A549 (cell line): ENCODE data around the gene FUCA2. TPM values are rescaled to one million over a fixed set of nuclear protein-coding genes. Genes with fewer than 3 reads are reported as not detected.

ENCODE experiments used
- ATAC-seq, 2 experiments: fragments of 200-7000 bp in 1 of 2; fragments of >200 bp in 1 of 2; cut with Nextera tagmentation in 1 of 2; cut with Tn5 transposase in 1 of 2; 3 replicates each; pipeline versions ENCODE4 v1.8.0 to v1.9.1; 2018 to 2020; ENCODE audit warnings: mild to moderate bottlenecking in 1 of 2, moderate library complexity in 1 of 2
- CTCF ChIA-PET: fragments of 300-600 bp; sonication (Branson Sonifier 250); formaldehyde crosslinking; extraction: SDS; loops from one replicate; lab custom pipeline; 2021; ENCODE audit warnings: antibody characterized with exemption, inconsistent platforms; lab: Yijun Ruan, JAX
- POLR2A ChIA-PET: fragments of 350-600 bp; formaldehyde crosslinking; extraction: SDS; loops from one replicate; lab custom pipeline; 2021; ENCODE audit warnings: antibody characterized with exemption, inconsistent platforms; lab: Yijun Ruan, JAX
- DNase-seq, 2 experiments: peaks; one replicate each; pipeline versions ENCODE4 v3.0.0 to v3.0.0-alpha.2; 2011 to 2016; ENCODE audit warnings: low read depth in 1 of 2, low spot score in 1 of 2
- FAIRE-seq: peaks from 2 replicates; lab custom pipeline; 2011; peaks lifted over from hg19 to GRCh38; lab: Jason Lieb, UNC
- H3K27ac ChIP-seq, 2 experiments: fragments of >200 bp; sonication (Bioruptor Twin); formaldehyde crosslinking; 3 replicates each; pipeline ENCODE4 v1.5.1; 2016 to 2017
- H3K4me1 ChIP-seq: fragments of >200 bp; sonication (Bioruptor Twin); formaldehyde crosslinking; 3 replicates; pipeline ENCODE4 v1.6.1; 2016
- H3K4me2 ChIP-seq: fragments of >200 bp; sonication (Bioruptor Twin); formaldehyde crosslinking; 3 replicates; pipeline ENCODE4 v1.6.1; 2016
- H3K4me3 ChIP-seq: fragments of >200 bp; sonication (Bioruptor Twin); formaldehyde crosslinking; 3 replicates; pipeline ENCODE4 v1.5.1; 2016
- H3K9me3 ChIP-seq: fragments of >200 bp; sonication (Bioruptor Twin); formaldehyde crosslinking; 3 replicates; pipeline ENCODE4 v1.6.1; 2016
- CHD2 ChIP-seq: fragments of 150-350 bp; IDR thresholded peaks from 2 replicates; pipeline ENCODE4 v1.6.1; 2014; ENCODE audit warnings: low read length; ENCODE audit not compliant: partially characterized antibody
- CHD4 ChIP-seq: fragments of 200-600 bp; sonication (generic); IDR thresholded peaks from 2 replicates; pipeline ENCODE4 v1.6.1; 2016; ENCODE audit warnings: antibody characterized with exemption, mild to moderate bottlenecking, borderline replicate concordance
- EHF ChIP-seq: fragments of 250-450 bp; sonication (Bioruptor Pico); IDR thresholded peaks from 2 replicates; pipeline ENCODE4 v1.5.0; 2020; ENCODE audit warnings: mild to moderate bottlenecking
- FOSB ChIP-seq: fragments of 250-450 bp; sonication (Bioruptor Pico); IDR thresholded peaks from 2 replicates; pipeline ENCODE4 v1.5.0; 2020; ENCODE audit warnings: mild to moderate bottlenecking, moderate library complexity
- FOXS1 ChIP-seq: fragments of 250-450 bp; sonication (Bioruptor Pico); IDR thresholded peaks from 2 replicates; pipeline ENCODE4 v1.5.0; 2020; ENCODE audit warnings: mild to moderate bottlenecking, moderate library complexity
- HDAC2 ChIP-seq: fragments of 200-600 bp; sonication (generic); IDR thresholded peaks from 2 replicates; pipeline ENCODE4 v1.6.1; 2016
- HEYL ChIP-seq: fragments of 250-450 bp; sonication (Bioruptor Pico); IDR thresholded peaks from 2 replicates; pipeline ENCODE4 v1.8.0; 2021; ENCODE audit warnings: mild to moderate bottlenecking, moderate library complexity
- JUN ChIP-seq, 2 experiments: fragments of >200 bp; sonication (Bioruptor Twin); formaldehyde crosslinking; IDR thresholded peaks; 2 replicates in 1 of 2; 3 replicates in 1 of 2; pipeline ENCODE4 v1.6.1; 2016 to 2017
- KDM1A ChIP-seq: fragments of 200-600 bp; sonication (generic); IDR thresholded peaks from 2 replicates; pipeline ENCODE4 v1.6.1; 2016; ENCODE audit warnings: low read depth, mild to moderate bottlenecking
- MYC ChIP-seq: IDR thresholded peaks from 2 replicates; pipeline ENCODE4 v1.6.1; 2012; ENCODE audit warnings: mild to moderate bottlenecking, inconsistent platforms, low read length, improper control_type of control experiment, borderline replicate concordance
- NFE2L2 ChIP-seq: fragments of 150-350 bp; conservative IDR thresholded peaks from 2 replicates; pipeline ENCODE4 v1.6.1; 2014; ENCODE audit warnings: low read length
- NPAS2 ChIP-seq: fragments of 250-450 bp; sonication (Bioruptor Pico); IDR thresholded peaks from 2 replicates; pipeline ENCODE4 v1.8.0; 2022; ENCODE audit warnings: mild to moderate bottlenecking, moderate library complexity, borderline replicate concordance
- NR3C1 ChIP-seq: fragments of >200 bp; sonication (Bioruptor Twin); formaldehyde crosslinking; IDR thresholded peaks from 3 replicates; pipeline ENCODE4 v1.6.1; 2017
- PHF8 ChIP-seq: fragments of 200-600 bp; sonication (generic); IDR thresholded peaks from 2 replicates; pipeline ENCODE4 v1.6.1; 2016; ENCODE audit warnings: low read depth, mild to moderate bottlenecking, antibody characterized with exemption, moderate library complexity, borderline replicate concordance
- POLR2AphosphoS2 ChIP-seq: conservative IDR thresholded peaks from 2 replicates; pipeline ENCODE4 v1.6.1; 2012; ENCODE audit warnings: low read length, improper control_type of control experiment, inconsistent platforms
- RAD21 ChIP-seq, 2 experiments: fragments of >200 bp in 1 of 2; sonication (Bioruptor Twin) in 1 of 2; formaldehyde crosslinking in 1 of 2; IDR thresholded peaks in 1 of 2; conservative IDR thresholded peaks in 1 of 2; 2 replicates in 1 of 2; 3 replicates in 1 of 2; pipeline ENCODE4 v1.6.1; 2012 to 2018; ENCODE audit warnings: inconsistent platforms in 1 of 2
- RCOR1 ChIP-seq: fragments of 150-350 bp; IDR thresholded peaks from 2 replicates; pipeline ENCODE4 v1.6.1; 2014; ENCODE audit warnings: antibody characterized with exemption, low read length, low read depth
- ZFP36 ChIP-seq: fragments of 450-650 bp; IDR thresholded peaks from 2 replicates; pipeline ENCODE4 v1.6.1; 2014; ENCODE audit warnings: borderline replicate concordance; ENCODE audit not compliant: partially characterized antibody
- WGBS: methylation state at CpG from one replicate; pipeline ENCODE4 v1.1.6; 2017; ENCODE audit errors: missing lambda C conversion rate; 5-methylcytosine and 5-hydroxymethylcytosine counted together
- polyA plus RNA-seq, 4 experiments: library from polyadenylated mRNA; depleted of rRNA in 3 of 4; stranded (reverse); fragments of >200 nt; fragmentation: RNase III in 1 of 4; extraction: RNeasy Plus Mini Kit Qiagen cat#74134 plus additional on column Dnase treatment in 1 of 4; gene quantifications; 2 replicates in 3 of 4; 3 replicates in 1 of 4; pipeline ENCODE4 v1.2.3, GENCODE V29; 2011 to 2017
- TF ChIP-seq, protein P1 (sequence below): fragments of 250-450 bp; sonication (Bioruptor Pico); IDR thresholded peaks from 2 replicates; pipeline ENCODE4 v1.5.0; 2021; ENCODE audit warnings: mild to moderate bottlenecking, moderate library complexity, borderline replicate concordance
- TF ChIP-seq, protein P2 (sequence below): IDR thresholded peaks from 2 replicates; pipeline ENCODE4 v1.6.1; 2012
- TF ChIP-seq, protein P3 (sequence below): fragments of 450-650 bp; IDR thresholded peaks from 2 replicates; pipeline ENCODE4 v1.6.1; 2014; ENCODE audit warnings: antibody characterized with exemption
- TF ChIP-seq, protein P4 (sequence below): fragments of 150-350 bp; IDR thresholded peaks from 2 replicates; pipeline ENCODE4 v1.6.1; 2014; ENCODE audit warnings: low read depth, mild to moderate bottlenecking, low read length
- TF ChIP-seq, protein P5 (sequence below): IDR thresholded peaks from 2 replicates; pipeline ENCODE4 v1.6.1; 2012

Gene FUCA2
- polyA plus RNA-seq, 2 of the 4 experiments (the other 2 are of a cell fraction), result 46.9 to 55.5 TPM

DNA sequence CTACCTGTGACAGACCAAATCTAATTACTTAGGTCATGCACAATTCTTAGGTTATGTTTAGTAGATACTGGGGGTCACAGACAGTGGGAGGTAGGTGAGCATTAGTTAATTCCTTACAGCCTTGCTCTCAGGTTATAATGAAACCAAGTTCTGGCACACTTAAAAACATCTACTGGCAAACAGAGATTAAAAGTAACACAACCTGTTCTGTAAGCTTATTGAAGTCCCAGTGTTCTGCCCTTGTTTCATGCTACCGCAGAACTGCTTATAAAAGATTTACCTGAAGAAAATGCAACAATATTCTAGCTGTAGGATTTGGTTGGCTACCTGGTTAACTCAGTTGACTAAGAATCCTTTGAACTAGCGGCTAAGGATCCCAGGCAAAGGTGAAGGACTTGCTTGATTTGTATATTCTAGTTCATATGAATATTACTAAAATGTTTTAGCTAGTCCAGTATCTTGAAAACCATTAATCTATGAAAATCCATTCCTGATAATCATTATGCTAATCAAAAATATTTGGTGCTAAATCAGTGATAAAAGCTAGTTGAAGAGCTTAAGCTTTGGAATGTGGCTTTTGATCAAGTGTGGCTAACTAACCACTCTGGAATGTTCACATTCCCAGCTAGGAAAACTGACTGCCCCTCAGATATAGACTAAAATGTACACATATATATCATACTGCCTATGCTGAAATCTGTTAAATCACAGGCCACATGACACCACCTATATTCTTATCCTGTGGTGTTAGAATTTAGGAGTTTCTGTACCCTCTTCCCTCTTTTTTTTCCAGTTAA lies 53.8 kb downstream of the FUCA2 start:
- Histone ChIP-seq H3K4me1 (peaks cover 3% of the 10 kb centered on the region; the same call in 1 of the 3 replicates), H3K4me2 (no peak overlapping the region), H3K27ac (no peak overlapping the region), H3K9me3 (no peaks in the 10 kb centered on the region), H3K4me3 (no peak overlapping the region)
- no peak for TF ChIP-seq FOSB (CRISPR knock-in tag)
- TF ChIP-seq, protein P1, sequence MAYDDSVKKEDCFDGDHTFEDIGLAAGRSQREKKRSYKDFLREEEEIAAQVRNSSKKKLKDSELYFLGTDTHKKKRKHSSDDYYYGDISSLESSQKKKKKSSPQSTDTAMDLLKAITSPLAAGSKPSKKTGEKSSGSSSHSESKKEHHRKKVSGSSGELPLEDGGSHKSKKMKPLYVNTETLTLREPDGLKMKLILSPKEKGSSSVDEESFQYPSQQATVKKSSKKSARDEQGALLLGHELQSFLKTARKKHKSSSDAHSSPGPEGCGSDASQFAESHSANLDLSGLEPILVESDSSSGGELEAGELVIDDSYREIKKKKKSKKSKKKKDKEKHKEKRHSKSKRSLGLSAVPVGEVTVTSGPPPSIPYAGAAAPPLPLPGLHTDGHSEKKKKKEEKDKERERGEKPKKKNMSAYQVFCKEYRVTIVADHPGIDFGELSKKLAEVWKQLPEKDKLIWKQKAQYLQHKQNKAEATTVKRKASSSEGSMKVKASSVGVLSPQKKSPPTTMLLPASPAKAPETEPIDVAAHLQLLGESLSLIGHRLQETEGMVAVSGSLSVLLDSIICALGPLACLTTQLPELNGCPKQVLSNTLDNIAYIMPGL (CRISPR knock-in tag), result no peak
- TF ChIP-seq, protein P2, sequence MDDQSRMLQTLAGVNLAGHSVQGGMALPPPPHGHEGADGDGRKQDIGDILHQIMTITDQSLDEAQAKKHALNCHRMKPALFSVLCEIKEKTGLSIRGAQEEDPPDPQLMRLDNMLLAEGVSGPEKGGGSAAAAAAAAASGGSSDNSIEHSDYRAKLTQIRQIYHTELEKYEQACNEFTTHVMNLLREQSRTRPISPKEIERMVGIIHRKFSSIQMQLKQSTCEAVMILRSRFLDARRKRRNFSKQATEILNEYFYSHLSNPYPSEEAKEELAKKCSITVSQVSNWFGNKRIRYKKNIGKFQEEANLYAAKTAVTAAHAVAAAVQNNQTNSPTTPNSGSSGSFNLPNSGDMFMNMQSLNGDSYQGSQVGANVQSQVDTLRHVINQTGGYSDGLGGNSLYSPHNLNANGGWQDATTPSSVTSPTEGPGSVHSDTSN, result no peak
- TF ChIP-seq HDAC2, result no peak
- TF ChIP-seq EHF (CRISPR knock-in tag), result no peak
- no peak for TF ChIP-seq PHF8
- no peak for TF ChIP-seq MYC
- no peak for TF ChIP-seq CHD2
- no peak for TF ChIP-seq NR3C1
- TF ChIP-seq, protein P3, sequence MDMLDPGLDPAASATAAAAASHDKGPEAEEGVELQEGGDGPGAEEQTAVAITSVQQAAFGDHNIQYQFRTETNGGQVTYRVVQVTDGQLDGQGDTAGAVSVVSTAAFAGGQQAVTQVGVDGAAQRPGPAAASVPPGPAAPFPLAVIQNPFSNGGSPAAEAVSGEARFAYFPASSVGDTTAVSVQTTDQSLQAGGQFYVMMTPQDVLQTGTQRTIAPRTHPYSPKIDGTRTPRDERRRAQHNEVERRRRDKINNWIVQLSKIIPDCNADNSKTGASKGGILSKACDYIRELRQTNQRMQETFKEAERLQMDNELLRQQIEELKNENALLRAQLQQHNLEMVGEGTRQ, result no peak
- DNase-seq (no peak), FAIRE-seq (no peak), ATAC-seq (no peak)
- WGBS, result 76% methylated on average over 2 of the region's 2 CpGs
- CTCF ChIA-PET, result no interaction called here
- POLR2A ChIA-PET, result no interaction called here

DNA sequence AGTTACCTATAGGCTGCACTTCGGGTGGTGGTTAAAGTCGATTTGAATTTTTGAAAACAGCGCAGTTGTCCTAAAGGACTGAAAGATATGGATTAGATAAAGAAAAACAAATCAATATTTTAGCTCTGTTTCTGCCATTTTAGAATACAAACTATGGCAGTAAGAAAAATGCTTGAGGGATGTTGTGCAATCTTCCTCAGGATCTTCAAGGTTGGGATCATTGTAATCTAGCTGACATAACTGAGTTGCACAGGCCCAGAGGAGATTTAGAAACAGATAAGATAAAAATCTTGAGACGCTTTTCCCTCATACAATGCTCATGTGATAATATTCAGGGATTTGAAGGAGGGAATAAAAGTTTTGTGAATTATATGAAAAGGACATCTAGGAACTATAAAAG lies 60.0 kb downstream of the FUCA2 start:
- TF ChIP-seq NPAS2 (CRISPR knock-in tag) (no peak), CHD4 (no peak), HEYL (CRISPR knock-in tag) (no peak), POLR2AphosphoS2 (no peak), NFE2L2 (no peak), KDM1A (no peak), MYC (no peak), RCOR1 (no peak), RAD21 (conservative IDR thresholded peaks at IDR 0.05 in 1 of 2, IDR thresholded peaks at IDR 0.05 in 1 of 2) (no peak), JUN (IDR thresholded peaks at IDR 0.05) (no peak), ZFP36 (no peak), EHF (CRISPR knock-in tag) (no peak), FOXS1 (CRISPR knock-in tag) (no peak)
- TF ChIP-seq, protein P4, sequence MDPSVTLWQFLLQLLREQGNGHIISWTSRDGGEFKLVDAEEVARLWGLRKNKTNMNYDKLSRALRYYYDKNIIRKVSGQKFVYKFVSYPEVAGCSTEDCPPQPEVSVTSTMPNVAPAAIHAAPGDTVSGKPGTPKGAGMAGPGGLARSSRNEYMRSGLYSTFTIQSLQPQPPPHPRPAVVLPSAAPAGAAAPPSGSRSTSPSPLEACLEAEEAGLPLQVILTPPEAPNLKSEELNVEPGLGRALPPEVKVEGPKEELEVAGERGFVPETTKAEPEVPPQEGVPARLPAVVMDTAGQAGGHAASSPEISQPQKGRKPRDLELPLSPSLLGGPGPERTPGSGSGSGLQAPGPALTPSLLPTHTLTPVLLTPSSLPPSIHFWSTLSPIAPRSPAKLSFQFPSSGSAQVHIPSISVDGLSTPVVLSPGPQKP, result no peak
- TF ChIP-seq, protein P5, sequence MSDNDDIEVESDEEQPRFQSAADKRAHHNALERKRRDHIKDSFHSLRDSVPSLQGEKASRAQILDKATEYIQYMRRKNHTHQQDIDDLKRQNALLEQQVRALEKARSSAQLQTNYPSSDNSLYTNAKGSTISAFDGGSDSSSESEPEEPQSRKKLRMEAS, result no peak

More for the DNA sequence above, 60.0 kb downstream of the FUCA2 start:
- peak overlapping the region; percentile 92 for H3K4me2 ChIP-seq
- DNase-seq, result no peak
- no peak for ATAC-seq
- CTCF ChIA-PET, result no interaction called here
- H3K27ac ChIP-seq, result peak overlapping the region in 1 of 2 experiments; percentile 97; a peak in 3 of 6 replicates
- 73% methylated on average over 4 of the region's 4 CpGs for WGBS
- FAIRE-seq, result no peak
- 0 out of 3 replicates have a peak, but pooled peaks cover 10% of the 10 kb centered on the region for H3K4me1 ChIP-seq
- POLR2A ChIA-PET, result no interaction called here
- no peaks in the 10 kb centered on the region for H3K9me3 ChIP-seq
- peak overlapping the region; percentile 87 for H3K4me3 ChIP-seq
